CD4-positive, CD25-positive, alpha-beta regulatory T cell (primary cell): Measurements from ENCODE around the gene BEGAIN. TPM values are rescaled to one million over a fixed set of nuclear protein-coding genes. Genes with fewer than 3 reads are reported as not detected.
A peak's percentile ranks its signal among the peaks of the same experiment; 100 is the strongest.

ENCODE experiments used
- ATAC-seq, 2 donors: fragments of 150-1000 bp; cut with Tn5 transposase; one replicate each; pipeline ENCODE4 v1.10.0; 2021; ENCODE audit warnings: low read depth in 2 of 2, moderate number of reproducible peaks in 2 of 2, moderate library complexity in 1 of 2
- DNase-seq, 3 donors: peaks; one replicate each; pipeline versions ENCODE4 v3.0.0 to v3.0.0-alpha.2; 2012 to 2022; ENCODE audit warnings: mixed read lengths in 1 of 3
- H3K27ac ChIP-seq: one replicate; pipeline ENCODE4 v1.7.0; 2013; ENCODE audit warnings: mild to moderate bottlenecking, low read length; ENCODE audit not compliant: insufficient read depth, poor library complexity, severe bottlenecking
- H3K27me3 ChIP-seq: one replicate; pipeline ENCODE4 v1.7.0; 2013; ENCODE audit warnings: low read length; ENCODE audit not compliant: control insufficient read depth, insufficient read depth
- H3K36me3 ChIP-seq: one replicate; pipeline ENCODE4 v1.7.0; 2013; ENCODE audit warnings: mild to moderate bottlenecking, low read length, moderate library complexity; ENCODE audit not compliant: control insufficient read depth, insufficient read depth
- H3K4me1 ChIP-seq: 2 replicates; pipeline ENCODE4 v1.7.0; 2013; ENCODE audit warnings: mild to moderate bottlenecking, low read length; ENCODE audit not compliant: insufficient read depth, control insufficient read depth, poor library complexity, severe bottlenecking
- H3K4me3 ChIP-seq: one replicate; pipeline ENCODE4 v1.7.0; 2013; ENCODE audit warnings: low read depth, mild to moderate bottlenecking, low read length, moderate library complexity
- H3K9me3 ChIP-seq, 2 experiments: 1 replicate in 1 of 2; 2 replicates in 1 of 2; pipeline ENCODE4 v1.7.0; 2013; ENCODE audit warnings: low read length in 2 of 2, mild to moderate bottlenecking in 1 of 2, moderate library complexity in 1 of 2; ENCODE audit not compliant: control insufficient read depth in 2 of 2
- H3K27ac Mint-ChIP-seq, 3 donors: one replicate each; pipeline ENCODE4 v1.8.0; 2020 to 2022; ENCODE audit warnings: mild to moderate bottlenecking in 3 of 3, mixed read lengths in 3 of 3, moderate library complexity in 2 of 3
- H3K27me3 Mint-ChIP-seq: one replicate; pipeline ENCODE4 v1.8.0; 2022; ENCODE audit warnings: mild to moderate bottlenecking, mixed read lengths
- H3K36me3 Mint-ChIP-seq: one replicate; pipeline ENCODE4 v1.8.0; 2020; ENCODE audit warnings: mixed read lengths
- H3K4me1 Mint-ChIP-seq, 4 donors: one replicate each; pipeline ENCODE4 v1.8.0; 2020 to 2022; ENCODE audit warnings: mixed read lengths in 4 of 4, mild to moderate bottlenecking in 1 of 4
- H3K4me3 Mint-ChIP-seq, 4 donors: one replicate each; pipeline ENCODE4 v1.8.0; 2020 to 2022; ENCODE audit warnings: mild to moderate bottlenecking in 4 of 4, mixed read lengths in 4 of 4, moderate library complexity in 3 of 4
- H3K9me3 Mint-ChIP-seq, 7 donors: one replicate each; pipeline ENCODE4 v1.8.0; 2020 to 2022; ENCODE audit warnings: mixed read lengths in 7 of 7, mild to moderate bottlenecking in 3 of 7, moderate library complexity in 2 of 7
- polyA plus RNA-seq, 4 donors: library from polyadenylated mRNA; unstranded; fragments of 300-500 nt; fragmentation: Illumina TruSeq; gene quantifications; one replicate each; pipeline ENCODE4 v1.2.3, GENCODE V29; 2021
- total RNA-seq: library from RNA; stranded (reverse); gene quantifications from one replicate; pipeline ENCODE4 v1.2.3, GENCODE V29; 2022

The BEGAIN gene
- total and polyA plus RNA-seq, 5 donors from 2014 or later, result 0.29 to 1.3 (median 0.50) TPM; not detected in 1

DNA sequence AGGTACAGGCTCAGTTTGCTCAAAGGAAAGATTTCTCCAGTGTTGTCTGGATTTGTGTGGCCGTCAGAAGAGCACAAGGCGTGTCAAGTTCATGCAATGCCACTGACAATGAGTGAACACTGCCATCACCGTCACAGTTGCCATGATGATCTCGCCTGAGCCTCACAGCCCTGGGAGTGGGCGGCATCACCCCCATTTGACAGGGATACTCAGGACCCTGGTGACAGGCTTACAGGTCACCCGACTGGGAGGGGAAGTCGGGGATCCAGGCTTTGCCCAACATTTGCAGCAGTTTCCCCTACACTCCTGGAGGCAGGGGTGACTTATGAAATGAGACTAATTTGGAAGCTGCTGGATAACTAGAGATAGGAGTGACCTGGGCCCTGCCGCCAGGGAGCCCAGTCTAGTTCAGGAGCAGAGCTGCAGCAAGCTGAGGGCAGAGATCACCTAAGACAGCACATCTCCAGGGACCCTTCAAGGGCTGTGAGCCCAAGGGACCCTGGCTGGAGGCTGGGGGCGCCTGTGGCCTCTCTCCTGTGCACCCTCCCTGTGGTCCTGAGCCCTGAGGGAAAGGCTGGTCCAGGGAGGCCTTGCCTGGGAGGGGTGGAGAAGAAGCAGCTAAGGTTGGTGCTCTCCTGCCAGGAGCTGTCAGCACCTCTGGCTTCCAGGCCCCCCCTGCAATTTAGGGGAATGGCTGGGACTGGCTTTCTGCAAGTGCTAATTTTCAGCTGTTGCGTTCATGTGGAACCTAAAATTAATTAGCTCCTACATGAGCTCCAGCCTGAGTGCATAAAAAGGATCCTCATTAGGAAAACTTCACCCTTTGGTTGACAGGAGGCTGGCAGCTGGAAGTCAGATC is 32.4 kb upstream of the BEGAIN start:
- Mint-ChIP-seq H3K27me3 (peaks cover 18% of the 10 kb centered on the region), H3K9me3 (peaks cover 0 to 5% (median 0%) of the 10 kb centered on the region in 7 donors), H3K36me3 (no peaks in the 10 kb centered on the region), H3K4me3 (no peak overlapping the region), H3K4me1 (peaks cover 0 to 28% (median 10%) of the 10 kb centered on the region in 4 donors), H3K27ac (peak overlapping the region in 1 of 3 donors; percentile 67)
- H3K9me3 ChIP-seq, result no peaks in the 10 kb centered on the region
- H3K27ac ChIP-seq, result no peak overlapping the region
- no peak for ATAC-seq
- no peaks in the 10 kb centered on the region for H3K27me3 ChIP-seq
- H3K4me3 ChIP-seq, result no peak overlapping the region
- H3K4me1 ChIP-seq, result peaks cover 14% of the 10 kb centered on the region
- H3K36me3 ChIP-seq, result no peaks in the 10 kb centered on the region
- DNase-seq, result no peak

DNA sequence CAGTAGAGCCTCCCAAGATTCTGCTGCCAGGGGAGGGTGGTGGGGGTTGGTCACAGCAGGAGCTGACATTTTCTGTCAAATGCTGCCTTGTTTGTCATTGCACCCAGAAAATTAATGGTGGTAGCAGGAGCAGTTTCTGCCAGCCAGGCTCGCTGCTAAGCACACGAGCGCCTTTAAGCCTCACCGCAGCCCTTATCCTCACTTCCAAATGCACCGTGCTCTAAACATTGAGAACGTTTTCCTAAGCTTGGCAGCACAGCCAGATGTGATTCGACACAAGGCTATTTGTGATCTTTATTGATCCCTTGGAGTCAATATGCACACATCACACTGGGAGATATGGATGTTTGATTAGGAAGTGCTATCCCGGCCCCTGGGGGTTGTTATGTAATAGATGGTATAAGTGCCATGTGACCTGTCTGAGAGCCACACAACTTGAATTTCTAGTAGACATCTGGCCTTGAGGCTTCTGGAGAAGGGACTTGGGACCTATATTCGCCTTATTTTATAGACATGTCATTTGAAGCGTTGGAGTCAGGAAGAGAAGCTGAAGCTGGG is 31.6 kb upstream of the BEGAIN start:
- Mint-ChIP-seq H3K36me3 (no peaks in the 10 kb centered on the region), H3K9me3 (peaks cover 0 to 2% (median 0%) of the 10 kb centered on the region in 7 donors), H3K27me3 (peaks cover 18% of the 10 kb centered on the region), H3K27ac (peak overlapping the region in 2 of 3 donors; percentile 51 to 83), H3K4me1 (peaks cover 0 to 28% (median 10%) of the 10 kb centered on the region in 4 donors), H3K4me3 (no peak overlapping the region)
- Histone ChIP-seq H3K27me3 (no peaks in the 10 kb centered on the region), H3K27ac (no peak overlapping the region), H3K4me3 (no peak overlapping the region), H3K4me1 (peaks cover 14% of the 10 kb centered on the region), H3K9me3 (no peaks in the 10 kb centered on the region), H3K36me3 (no peaks in the 10 kb centered on the region)
- no peak for ATAC-seq
- no peak for DNase-seq

DNA sequence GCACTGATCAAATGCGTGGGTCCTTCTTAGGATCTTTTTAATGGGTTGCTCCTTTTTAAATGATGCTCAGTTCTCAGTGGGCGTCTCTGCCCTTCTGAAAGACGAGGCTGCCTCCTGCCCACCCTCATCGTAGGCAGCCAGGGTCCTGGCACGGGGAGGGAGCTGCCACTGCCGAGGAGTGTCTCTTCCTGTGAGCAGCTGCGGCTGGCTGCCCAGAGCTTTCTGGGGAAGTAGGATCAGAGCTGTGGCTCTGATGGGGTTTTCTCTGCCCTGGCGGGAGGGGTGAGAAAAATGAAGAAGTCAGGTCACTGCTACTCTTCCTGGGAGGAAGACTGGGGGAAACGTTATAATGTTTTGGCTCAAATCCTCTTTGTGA is 31.1 kb upstream of the BEGAIN start:
- Histone ChIP-seq H3K36me3 (no peaks in the 10 kb centered on the region), H3K27me3 (no peaks in the 10 kb centered on the region), H3K9me3 (no peaks in the 10 kb centered on the region), H3K27ac (no peak overlapping the region), H3K4me3 (no peak overlapping the region), H3K4me1 (peaks cover 14% of the 10 kb centered on the region)
- ATAC-seq, result no peak
- H3K4me3 Mint-ChIP-seq, result peak overlapping the region in 1 of 4 donors; percentile 9
- H3K27me3 Mint-ChIP-seq, result peaks cover 18% of the 10 kb centered on the region
- peaks cover 0 to 2% (median 0%) of the 10 kb centered on the region in 7 donors for H3K9me3 Mint-ChIP-seq
- H3K4me1 Mint-ChIP-seq, result peaks cover 0 to 28% (median 10%) of the 10 kb centered on the region in 4 donors
- no peak for DNase-seq
- H3K36me3 Mint-ChIP-seq, result no peaks in the 10 kb centered on the region
- peak overlapping the region; percentile 9 to 83 (median 51) for H3K27ac Mint-ChIP-seq

DNA sequence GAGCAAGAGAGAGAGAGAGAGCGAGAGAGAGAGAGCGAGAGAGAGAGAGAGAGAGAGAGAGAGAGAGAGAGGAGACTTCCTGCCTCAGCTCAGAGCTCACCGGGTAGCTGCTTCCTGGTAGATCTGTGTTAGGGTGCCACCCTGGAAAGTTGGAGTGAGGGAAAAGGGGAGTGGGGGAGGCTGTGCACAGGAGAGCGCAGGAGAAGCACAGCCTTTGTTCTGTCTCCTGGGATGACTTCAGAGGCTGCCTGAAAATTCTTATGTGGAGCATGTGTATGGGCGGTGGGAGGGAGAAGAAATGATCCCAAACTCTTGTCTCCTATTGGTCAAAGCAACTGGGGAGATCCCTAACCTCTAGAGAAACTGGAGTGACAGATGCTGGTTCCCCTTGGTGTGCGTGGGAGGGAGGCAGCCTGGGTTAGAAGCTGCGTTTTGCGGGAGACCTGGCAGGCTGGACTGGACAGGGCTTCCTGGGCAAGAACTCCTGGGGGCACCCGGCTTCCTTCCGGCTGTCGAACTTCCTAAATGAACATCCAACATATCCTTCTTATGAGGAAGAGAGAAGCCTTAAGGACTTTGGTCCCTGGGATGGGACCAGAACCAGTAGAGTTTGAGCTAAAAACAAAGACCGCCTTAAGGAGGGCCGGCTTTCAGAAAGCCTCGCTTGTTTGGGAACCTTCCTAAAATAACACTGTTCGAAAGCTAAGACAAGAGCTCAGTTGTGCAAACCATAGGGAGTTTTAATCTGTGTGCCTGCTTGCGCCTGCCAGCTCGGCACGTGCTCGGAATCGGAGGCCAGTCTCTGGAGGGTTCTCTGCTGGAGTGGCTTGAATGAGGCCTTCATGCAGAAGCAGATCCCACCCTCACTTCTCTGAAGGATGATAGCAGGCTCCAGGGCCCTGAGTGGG is 30.4 kb upstream of the BEGAIN start:
- peak in 2 of 3 donors; percentile 41 to 60 for DNase-seq
- H3K4me3 ChIP-seq, result no peak overlapping the region
- H3K27ac Mint-ChIP-seq, result peak overlapping the region; percentile 60 to 89 (median 83)
- H3K27ac ChIP-seq, result no peak overlapping the region
- H3K4me3 Mint-ChIP-seq, result peak overlapping the region; percentile 2 to 68 (median 44)
- peaks cover 0 to 28% (median 10%) of the 10 kb centered on the region in 4 donors for H3K4me1 Mint-ChIP-seq
- no peaks in the 10 kb centered on the region for H3K36me3 ChIP-seq
- no peaks in the 10 kb centered on the region for H3K9me3 ChIP-seq
- peaks cover 0 to 2% (median 0%) of the 10 kb centered on the region in 7 donors for H3K9me3 Mint-ChIP-seq
- H3K36me3 Mint-ChIP-seq, result no peaks in the 10 kb centered on the region
- peak in 1 of 2 donors; percentile 42 for ATAC-seq
- H3K27me3 ChIP-seq, result no peaks in the 10 kb centered on the region
- H3K4me1 ChIP-seq, result peaks cover 14% of the 10 kb centered on the region
- peaks cover 18% of the 10 kb centered on the region for H3K27me3 Mint-ChIP-seq

DNA sequence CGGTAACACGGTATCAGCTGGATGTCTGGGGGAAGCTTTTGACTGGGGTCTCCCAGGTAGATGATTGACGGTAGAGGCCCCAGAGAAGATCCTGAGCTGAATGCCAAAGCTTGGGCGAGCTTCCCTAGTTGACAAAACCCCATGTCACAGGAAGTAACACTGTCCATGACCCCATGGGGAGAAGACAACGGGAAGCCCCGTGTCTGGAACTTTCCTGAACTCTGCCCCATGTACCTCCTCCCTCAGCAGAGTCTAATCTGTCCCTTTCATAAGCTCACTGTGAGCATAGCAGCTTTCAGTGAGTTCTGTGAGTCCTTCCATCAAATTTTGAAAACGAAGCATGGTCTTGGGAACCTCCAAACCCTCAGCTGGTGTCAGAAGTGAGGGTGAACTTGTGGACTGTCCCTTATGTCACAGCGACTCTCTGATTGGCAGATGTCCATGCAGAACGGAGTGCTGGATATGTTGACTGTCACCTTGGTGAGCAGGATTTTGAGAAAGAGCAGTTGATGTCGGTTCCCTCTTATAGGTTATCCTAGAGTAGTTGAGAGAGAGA is 29.7 kb upstream of the BEGAIN start:
- H3K4me1 ChIP-seq, result peaks cover 14% of the 10 kb centered on the region
- no peak for ATAC-seq
- H3K36me3 Mint-ChIP-seq, result no peaks in the 10 kb centered on the region
- H3K27me3 Mint-ChIP-seq, result peaks cover 18% of the 10 kb centered on the region
- peak overlapping the region; percentile 60 to 89 (median 83) for H3K27ac Mint-ChIP-seq
- DNase-seq, result no peak
- no peaks in the 10 kb centered on the region for H3K27me3 ChIP-seq
- H3K4me3 Mint-ChIP-seq, result peak overlapping the region; percentile 2 to 68 (median 44)
- peaks cover 0 to 28% (median 10%) of the 10 kb centered on the region in 4 donors for H3K4me1 Mint-ChIP-seq
- no peaks in the 10 kb centered on the region for H3K36me3 ChIP-seq
- no peaks in the 10 kb centered on the region for H3K9me3 ChIP-seq
- peaks cover 0 to 2% (median 0%) of the 10 kb centered on the region in 7 donors for H3K9me3 Mint-ChIP-seq
- no peak overlapping the region for H3K4me3 ChIP-seq
- no peak overlapping the region for H3K27ac ChIP-seq

DNA sequence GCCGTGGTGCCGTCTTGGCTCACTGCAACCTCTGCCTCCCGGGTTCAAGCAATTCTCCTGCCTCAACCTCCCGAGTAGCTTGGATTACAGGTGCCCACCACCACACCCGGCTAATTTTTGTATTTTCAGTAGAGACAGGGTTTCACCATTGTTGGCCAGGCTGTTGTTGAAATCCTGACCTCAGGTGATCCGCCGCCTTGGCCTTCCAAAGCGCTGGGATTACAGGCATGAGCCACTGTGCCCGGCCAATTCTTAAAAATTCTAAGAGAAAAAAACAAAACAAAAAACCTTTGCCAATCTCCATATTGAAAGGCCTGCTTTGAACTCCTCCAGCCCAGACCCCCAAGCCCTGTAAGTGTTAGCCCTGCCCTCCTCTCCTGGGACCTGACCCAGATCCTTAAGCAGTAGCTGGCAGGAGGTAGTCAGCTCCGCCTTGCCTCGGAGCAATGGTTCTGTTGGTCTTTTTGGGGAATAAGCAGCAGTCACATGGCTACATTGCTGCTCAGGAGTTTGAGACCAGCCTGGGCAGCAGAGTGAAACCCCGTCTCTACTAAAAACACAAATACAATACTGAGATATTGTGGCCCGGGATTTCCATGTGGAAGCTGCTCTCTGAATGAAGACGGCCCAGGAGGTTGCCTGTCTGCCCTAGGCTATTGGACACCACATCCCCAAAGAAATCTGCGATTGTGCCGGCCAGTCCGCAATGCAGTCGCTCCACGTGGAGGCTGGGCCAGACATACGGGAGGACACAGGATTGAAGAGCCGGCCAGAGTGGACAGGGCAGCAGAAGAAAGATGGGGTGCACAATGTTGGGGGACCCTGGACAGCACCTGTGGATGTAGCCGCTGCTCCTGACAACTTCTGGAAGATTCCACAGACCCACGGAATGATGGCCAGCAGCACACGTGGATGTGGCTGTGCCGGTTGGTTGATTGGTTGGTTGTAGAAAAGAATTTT is 28.8 kb upstream of the BEGAIN start:
- no peak overlapping the region for H3K4me3 Mint-ChIP-seq
- DNase-seq (no peak), ATAC-seq (no peak)
- Histone ChIP-seq H3K4me3 (no peak overlapping the region), H3K27ac (no peak overlapping the region), H3K36me3 (no peaks in the 10 kb centered on the region), H3K4me1 (peaks cover 14% of the 10 kb centered on the region), H3K27me3 (no peaks in the 10 kb centered on the region), H3K9me3 (no peaks in the 10 kb centered on the region)
- peaks cover 13% of the 10 kb centered on the region for H3K27me3 Mint-ChIP-seq
- H3K9me3 Mint-ChIP-seq, result peaks cover 0 to 1% (median 0%) of the 10 kb centered on the region in 7 donors
- peaks cover 0 to 28% (median 10%) of the 10 kb centered on the region in 4 donors for H3K4me1 Mint-ChIP-seq
- H3K27ac Mint-ChIP-seq, result no peak overlapping the region
- no peaks in the 10 kb centered on the region for H3K36me3 Mint-ChIP-seq
